Activated CD8-positive, alpha-beta memory T cell treated with anti-CD3 and anti-CD28 coated beads for 48 hours (primary cell): ENCODE results near the gene SEMA5B.

Experiments
- DNase-seq, 3 experiments: peaks; one replicate each; pipeline ENCODE4 v3.0.0-alpha.2; 2020; ENCODE audit warnings: low read depth in 2 of 3, low spot score in 2 of 3

The SEMA5B gene

GRCh38 chr3:122994954-122995353, 32.6 kb downstream of the SEMA5B start:
- DNase-seq, result no peak

GRCh38 chr3:122993124-122993978, 34.2 kb downstream of the SEMA5B start:
- no peak for DNase-seq

- no peak for DNase-seq
Observed at GRCh38 chr3:122992676-122993075, 34.9 kb downstream of the SEMA5B start.

- no peak for DNase-seq
Observed at GRCh38 chr3:122992133-122992532, 35.4 kb downstream of the SEMA5B start.

GRCh38 chr3:122991236-122991985, 36.2 kb downstream of the SEMA5B start:
- DNase-seq, result no peak

GRCh38 chr3:122989856-122990575, 37.5 kb downstream of the SEMA5B start:
- no peak for DNase-seq

- DNase-seq, result no peak
Observed at GRCh38 chr3:122988508-122988907, 39.1 kb downstream of the SEMA5B start.

- DNase-seq, result no peak
Observed at GRCh38 chr3:122987736-122988319, 39.7 kb downstream of the SEMA5B start.

- no peak for DNase-seq
Observed at GRCh38 chr3:122987231-122987630, 40.3 kb downstream of the SEMA5B start.

- DNase-seq, result no peak
Observed at GRCh38 chr3:122986693-122987179, 40.8 kb downstream of the SEMA5B start.

GRCh38 chr3:122985539-122985938, 42.0 kb downstream of the SEMA5B start:
- no peak for DNase-seq

GRCh38 chr3:122984650-122985049, 42.9 kb downstream of the SEMA5B start:
- no peak for DNase-seq

- no peak for DNase-seq
Observed at GRCh38 chr3:122984007-122984406, 43.6 kb downstream of the SEMA5B start.

GRCh38 chr3:122982216-122983185, 45.1 kb downstream of the SEMA5B start:
- DNase-seq, result no peak

- no peak for DNase-seq
Observed at GRCh38 chr3:122979211-122979610, 48.4 kb downstream of the SEMA5B start.

- DNase-seq, result no peak
Observed at GRCh38 chr3:122978569-122978968, 49.0 kb downstream of the SEMA5B start.

GRCh38 chr3:122977746-122978466, 49.7 kb downstream of the SEMA5B start:
- no peak for DNase-seq

- DNase-seq, result no peak
Observed at GRCh38 chr3:122975924-122976293, 51.7 kb downstream of the SEMA5B start.

- DNase-seq, result no peak
Observed at GRCh38 chr3:122975163-122975923, 52.2 kb downstream of the SEMA5B start.
